PC-3 (cell line): Measurements from ENCODE around the gene RBM47. TPM values are rescaled to one million over a fixed set of nuclear protein-coding genes. Genes with fewer than 3 reads are reported as not detected.

ENCODE experiments used
- ATAC-seq: fragments of 200-7000 bp; cut with Tn5 transposase; 2 replicates; pipeline ENCODE4 v1.9.1; 2020; ENCODE audit warnings: mild to moderate bottlenecking, moderate library complexity
- BruUV-seq: library from RNA; stranded (reverse); fragments of 400-500 nt; replicated peaks from 2 replicates; lab custom pipeline; 2021; lab: Mats Ljungman, UMichigan
- CTCF ChIA-PET: fragments of 300-600 bp; sonication (Branson Sonifier 250); formaldehyde crosslinking; loops from one replicate; lab custom pipeline; 2022; ENCODE audit warnings: antibody characterized with exemption; lab: Charles Lee
- POLR2A ChIA-PET: fragments of 300-600 bp; sonication (Branson Sonifier 250); formaldehyde crosslinking; loops from one replicate; lab custom pipeline; 2022; ENCODE audit warnings: antibody characterized with exemption; ENCODE audit not compliant: unreplicated experiment; lab: Charles Lee
- DNase-seq: peaks from one replicate; pipeline ENCODE4 v3.0.0-alpha.2; 2015
- H2AFZ ChIP-seq: fragments of 300-600 bp; sonication (generic); 2 replicates; pipeline ENCODE4 v1.6.0; 2016; ENCODE audit warnings: antibody characterized with exemption, low read length
- H3F3A ChIP-seq: fragments of 300-600 bp; sonication (generic); one replicate; pipeline ENCODE4 v1.6.0; 2017; ENCODE audit warnings: antibody characterized with exemption, low read length, control low read depth, mild to moderate bottlenecking; ENCODE audit not compliant: unreplicated experiment
- H3K27ac ChIP-seq: fragments of 300-600 bp; sonication (generic); 2 replicates; pipeline ENCODE4 v1.5.1; 2016; ENCODE audit warnings: mild to moderate bottlenecking, low read length
- H3K27me3 ChIP-seq: fragments of 300-600 bp; sonication (generic); 2 replicates; pipeline ENCODE4 v1.6.1; 2016; ENCODE audit warnings: low read length, mixed read lengths
- H3K36me3 ChIP-seq: fragments of 300-600 bp; sonication (generic); 2 replicates; pipeline ENCODE4 v1.6.1; 2016; ENCODE audit warnings: low read depth, mixed run types, low read length, mixed read lengths
- H3K4me1 ChIP-seq: fragments of 300-600 bp; sonication (generic); 2 replicates; pipeline ENCODE4 v1.5.1; 2016; ENCODE audit warnings: low read length; ENCODE audit not compliant: insufficient read depth
- H3K4me2 ChIP-seq: fragments of 300-600 bp; sonication (generic); 2 replicates; pipeline ENCODE4 v1.6.0; 2016; ENCODE audit warnings: low read length
- H3K4me3 ChIP-seq: fragments of 300-600 bp; sonication (generic); 2 replicates; pipeline ENCODE4 v1.5.1; 2016; ENCODE audit warnings: mild to moderate bottlenecking, low read length, mixed read lengths
- H3K79me2 ChIP-seq: fragments of 300-600 bp; sonication (generic); 2 replicates; pipeline ENCODE4 v1.6.1; 2017; ENCODE audit warnings: low read length, mixed read lengths
- H3K9ac ChIP-seq: fragments of 300-600 bp; sonication (generic); 2 replicates; pipeline ENCODE4 v1.6.0; 2016; ENCODE audit warnings: mild to moderate bottlenecking, low read length
- H3K9me2 ChIP-seq: fragments of 300-600 bp; sonication (generic); replicated peaks from 2 replicates; pipeline ENCODE4 v1.6.1; 2016; ENCODE audit warnings: mixed run types, low read length, mixed read lengths
- H3K9me3 ChIP-seq: fragments of 300-600 bp; sonication (generic); 2 replicates; pipeline ENCODE4 v1.6.1; 2016; ENCODE audit warnings: low read length, mixed read lengths
- H4K20me1 ChIP-seq: fragments of 300-600 bp; sonication (generic); 2 replicates; pipeline ENCODE4 v1.6.1; 2016; ENCODE audit warnings: low read length, mixed read lengths
- EZH2 ChIP-seq: fragments of 300-600 bp; sonication (generic); IDR thresholded peaks from one replicate; pipeline ENCODE4 v1.6.1; 2017; ENCODE audit warnings: antibody characterized with exemption, mild to moderate bottlenecking, low read length; ENCODE audit not compliant: unreplicated experiment
- EZH2phosphoT487 ChIP-seq: fragments of 300-600 bp; sonication (generic); IDR thresholded peaks from 2 replicates; pipeline ENCODE4 v1.6.1; 2018; ENCODE audit warnings: mild to moderate bottlenecking, antibody characterized with exemption, low read length, borderline replicate concordance
- intact Hi-C: fragments of 100-400 bp; cut with micrococcal nuclease; formaldehyde crosslinking; loops from 2 replicates; pipeline ENCODE4 v1.9.0; 2023
- total RNA-seq: library from RNA; depleted of rRNA; stranded (reverse); fragments of >200 nt; gene quantifications from 2 replicates; pipeline ENCODE4 v1.2.3, GENCODE V29; 2014
- TF ChIP-seq, protein P1 (sequence below): fragments of 300-600 bp; sonication (generic); conservative IDR thresholded peaks from 2 replicates; pipeline ENCODE4 v1.5.1; 2017; ENCODE audit warnings: antibody characterized with exemption, low read depth, mild to moderate bottlenecking, low read length

RBM47 gene
- total RNA-seq, 1 experiment from 2014 or later, result 34.7 TPM

DNA sequence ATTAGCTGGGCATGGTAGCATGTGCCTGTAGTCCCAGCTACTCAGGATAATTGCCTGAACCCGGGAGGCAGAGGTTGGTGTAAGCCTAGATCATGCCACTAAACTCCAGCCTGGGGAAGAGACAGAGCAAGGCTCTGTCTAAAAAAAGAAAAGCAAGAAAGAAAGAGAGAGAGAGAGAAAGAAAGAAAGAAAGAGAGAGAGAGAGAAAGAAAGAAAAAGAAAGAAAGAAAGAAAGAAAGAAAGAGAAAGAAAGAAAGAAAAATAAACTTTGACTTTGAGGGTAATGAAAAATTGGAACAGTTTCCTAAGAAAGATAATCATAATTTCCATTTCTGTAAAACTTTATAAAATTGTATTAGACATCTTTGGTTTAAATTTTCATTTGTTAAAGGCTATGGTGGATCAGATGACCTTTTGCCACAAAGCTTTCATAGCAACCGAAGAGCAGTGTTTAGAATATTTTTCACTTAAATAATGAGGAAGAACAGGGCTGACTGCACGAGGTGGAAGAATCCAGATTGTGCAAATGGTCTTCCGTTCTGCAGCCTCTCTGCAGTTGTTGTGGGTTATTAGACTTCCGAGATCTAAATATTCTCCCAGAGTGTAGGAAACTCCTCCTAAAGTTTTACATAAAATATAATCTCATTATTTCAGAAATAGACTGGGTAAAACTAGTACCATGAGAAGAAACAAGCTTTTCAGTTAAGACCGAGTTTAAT, 55.9 kb downstream of the RBM47 start:
- H3F3A ChIP-seq, result no peaks in the 10 kb centered on the region
- no peaks in the 10 kb centered on the region for H3K9me3 ChIP-seq
- DNase-seq (no peak), ATAC-seq (no peak)
- no peak overlapping the region for H3K4me2 ChIP-seq
- no peak overlapping the region for H3K4me3 ChIP-seq
- peaks cover 33% of the 10 kb centered on the region for H3K4me1 ChIP-seq
- no TSS peak for BruUV-seq
- POLR2A ChIA-PET, result no interaction called here
- H2AFZ ChIP-seq, result no peak overlapping the region
- no peaks in the 10 kb centered on the region for H4K20me1 ChIP-seq
- H3K27ac ChIP-seq, result no peak overlapping the region
- no peak overlapping the region for H3K9ac ChIP-seq
- no peaks in the 10 kb centered on the region for H3K9me2 ChIP-seq
- peaks cover 5% of the 10 kb centered on the region; the same call in 1 of the 2 replicates for H3K79me2 ChIP-seq
- no peaks in the 10 kb centered on the region for H3K36me3 ChIP-seq
- H3K27me3 ChIP-seq, result no peaks in the 10 kb centered on the region
- intact Hi-C loops, result loop anchor here (10.0 kb wide), 2 partner anchors 51 to 259 kb away; partner anchors contain the start of gene RBM47
- CTCF ChIA-PET, result no interaction called here
- TF ChIP-seq, protein P1, sequence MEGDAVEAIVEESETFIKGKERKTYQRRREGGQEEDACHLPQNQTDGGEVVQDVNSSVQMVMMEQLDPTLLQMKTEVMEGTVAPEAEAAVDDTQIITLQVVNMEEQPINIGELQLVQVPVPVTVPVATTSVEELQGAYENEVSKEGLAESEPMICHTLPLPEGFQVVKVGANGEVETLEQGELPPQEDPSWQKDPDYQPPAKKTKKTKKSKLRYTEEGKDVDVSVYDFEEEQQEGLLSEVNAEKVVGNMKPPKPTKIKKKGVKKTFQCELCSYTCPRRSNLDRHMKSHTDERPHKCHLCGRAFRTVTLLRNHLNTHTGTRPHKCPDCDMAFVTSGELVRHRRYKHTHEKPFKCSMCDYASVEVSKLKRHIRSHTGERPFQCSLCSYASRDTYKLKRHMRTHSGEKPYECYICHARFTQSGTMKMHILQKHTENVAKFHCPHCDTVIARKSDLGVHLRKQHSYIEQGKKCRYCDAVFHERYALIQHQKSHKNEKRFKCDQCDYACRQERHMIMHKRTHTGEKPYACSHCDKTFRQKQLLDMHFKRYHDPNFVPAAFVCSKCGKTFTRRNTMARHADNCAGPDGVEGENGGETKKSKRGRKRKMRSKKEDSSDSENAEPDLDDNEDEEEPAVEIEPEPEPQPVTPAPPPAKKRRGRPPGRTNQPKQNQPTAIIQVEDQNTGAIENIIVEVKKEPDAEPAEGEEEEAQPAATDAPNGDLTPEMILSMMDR, result no peak
- TF ChIP-seq EZH2 (no peak), EZH2phosphoT487 (no peak)

DNA sequence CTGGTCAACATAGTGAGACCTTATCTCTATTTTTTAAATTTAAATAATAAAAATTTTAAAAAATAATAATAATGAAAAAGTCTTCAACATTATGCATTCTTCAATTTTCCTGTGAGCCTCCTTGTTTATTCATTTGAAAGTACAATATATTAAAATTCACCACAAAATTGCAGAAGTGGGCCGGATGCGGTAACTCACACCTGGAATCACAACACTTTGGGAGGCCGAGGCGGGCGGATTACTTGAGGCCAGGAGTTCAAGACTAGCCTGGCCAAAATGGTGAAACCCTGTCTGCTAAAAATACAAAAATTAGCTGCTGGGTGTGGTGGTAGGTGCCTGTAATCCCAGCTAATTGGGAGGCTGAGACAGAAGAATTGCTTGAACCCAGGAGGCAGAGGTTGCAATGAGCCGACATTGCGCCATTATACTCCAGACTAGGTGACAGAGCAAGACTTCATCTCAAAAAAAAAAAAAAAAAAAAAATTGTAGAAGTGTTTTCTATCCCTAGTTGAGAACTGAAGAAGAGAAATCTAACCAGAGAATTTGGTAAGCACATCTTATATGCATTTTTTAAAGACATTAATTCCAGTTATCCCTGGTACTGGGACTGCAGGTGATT, 56.9 kb downstream of the RBM47 start:
- ATAC-seq, result no peak
- Histone ChIP-seq H3K36me3 (no peaks in the 10 kb centered on the region), H3K9ac (no peak overlapping the region), H3F3A (no peaks in the 10 kb centered on the region), H3K4me3 (no peak overlapping the region), H3K4me1 (peaks cover 32% of the 10 kb centered on the region), H2AFZ (no peak overlapping the region), H4K20me1 (no peaks in the 10 kb centered on the region), H3K79me2 (peaks cover 5% of the 10 kb centered on the region; the same call in 1 of the 2 replicates), H3K4me2 (no peak overlapping the region), H3K27ac (no peak overlapping the region), H3K27me3 (no peaks in the 10 kb centered on the region), H3K9me3 (no peaks in the 10 kb centered on the region), H3K9me2 (no peaks in the 10 kb centered on the region)
- BruUV-seq, result no TSS peak
- ChIA-PET CTCF (no interaction called here), POLR2A (no interaction called here)
- no peak for DNase-seq
- intact Hi-C loops, result loop anchor here (10.0 kb wide), 2 partner anchors 52 to 258 kb away; partner anchors contain the start of gene RBM47
- TF ChIP-seq EZH2phosphoT487 (no peak), EZH2 (no peak)
- TF ChIP-seq, protein P1, result no peak

DNA sequence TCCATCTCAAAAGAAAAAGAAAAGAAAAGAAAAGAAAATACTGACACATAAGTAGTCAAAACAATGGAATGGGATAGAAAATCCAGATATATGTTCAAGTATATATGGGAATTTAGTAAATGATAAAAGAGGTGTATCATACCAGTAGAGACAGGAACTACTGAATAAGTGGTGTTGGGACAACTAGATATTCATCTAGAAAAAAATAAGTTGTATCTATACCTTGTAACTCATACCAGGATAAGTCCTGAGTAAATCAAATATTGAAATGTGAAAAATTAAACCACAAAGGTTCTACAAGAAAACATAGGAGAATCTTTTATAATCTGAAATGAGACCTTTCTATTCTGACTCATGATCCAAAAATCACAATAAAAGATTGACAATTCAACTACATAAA, 58.5 kb downstream of the RBM47 start:
- TSS peak; percentile 58 for BruUV-seq
- H2AFZ ChIP-seq, result no peak overlapping the region
- no peaks in the 10 kb centered on the region for H3K9me3 ChIP-seq
- ChIA-PET CTCF (no interaction called here), POLR2A (no interaction called here)
- DNase-seq (peak; percentile 36), ATAC-seq (peak; percentile 82)
- H3K4me2 ChIP-seq, result peak overlapping the region; percentile 62
- no peaks in the 10 kb centered on the region for H4K20me1 ChIP-seq
- H3K36me3 ChIP-seq, result no peaks in the 10 kb centered on the region
- peak overlapping the region; percentile 80 for H3K27ac ChIP-seq
- TF ChIP-seq EZH2phosphoT487 (no peak), EZH2 (no peak)
- TF ChIP-seq, protein P1, result no peak
- H3K4me3 ChIP-seq, result no peak overlapping the region; the same call in 1 of the 2 replicates
- H3F3A ChIP-seq, result no peaks in the 10 kb centered on the region
- intact Hi-C loops, result loop anchor here (10.0 kb wide), 2 partner anchors 54 to 256 kb away; partner anchors contain the start of gene RBM47
- H3K9ac ChIP-seq, result peak overlapping the region; percentile 21; the same call in 1 of the 2 replicates
- H3K79me2 ChIP-seq, result peaks cover 5% of the 10 kb centered on the region; the same call in 1 of the 2 replicates
- H3K27me3 ChIP-seq, result no peaks in the 10 kb centered on the region
- no peaks in the 10 kb centered on the region for H3K9me2 ChIP-seq
- H3K4me1 ChIP-seq, result peaks cover 17% of the 10 kb centered on the region
